Uterus (tissue), 2 donors: ENCODE results near the gene CDC42SE2.

Experiments used
- CTCF ChIP-seq, 4 experiments: fragments of 200-600 bp in 2 of 4; fragments of 450-650 bp in 2 of 4; sonication (generic) in 2 of 4; IDR thresholded peaks; one replicate each; pipeline ENCODE4 v1.5.1; 2016 to 2019; ENCODE audit warnings: antibody characterized with exemption in 4 of 4, mild to moderate bottlenecking in 2 of 4, moderate library complexity in 1 of 4
- POLR2A ChIP-seq, 2 donors: fragments of 450-650 bp; IDR thresholded peaks; one replicate each; pipeline ENCODE4 v1.6.1; 2016; ENCODE audit warnings: antibody characterized with exemption in 2 of 2, mild to moderate bottlenecking in 1 of 2, moderate library complexity in 1 of 2

- no peak for TF ChIP-seq CTCF (IDR thresholded peaks at IDR 0.05)
- no peak for TF ChIP-seq POLR2A (IDR thresholded peaks at IDR 0.05)
Measured at GRCh38 chr5:131245312-131245711, 18.5 kb upstream of the CDC42SE2 start.
